SK-N-SH treated with all-trans-retinoic acid at 6 μM for 48 hours (cell line): ENCODE measurements around the gene MZB1.

Experiments used
- BACH2 ChIP-seq: fragments of 250-450 bp; sonication (Bioruptor Pico); IDR thresholded peaks from 2 replicates; pipeline ENCODE4 v1.9.0; 2021; ENCODE audit warnings: mild to moderate bottlenecking, borderline replicate concordance
- ISL1 ChIP-seq: fragments of 250-450 bp; sonication (Bioruptor Pico); IDR thresholded peaks from 2 replicates; pipeline ENCODE4 v2.1.2; 2022; ENCODE audit warnings: mild to moderate bottlenecking, moderate library complexity
- RARB ChIP-seq: fragments of 250-450 bp; sonication (Bioruptor Pico); IDR thresholded peaks from 2 replicates; pipeline ENCODE4 v1.8.0; 2021; ENCODE audit warnings: mild to moderate bottlenecking, moderate library complexity
- TOX ChIP-seq: fragments of 250-450 bp; sonication (Bioruptor Pico); IDR thresholded peaks from 2 replicates; pipeline ENCODE4 v1.8.0; 2021; ENCODE audit warnings: mild to moderate bottlenecking, moderate library complexity, borderline replicate concordance
- ZFP30 ChIP-seq: fragments of 450-650 bp; formaldehyde crosslinking; IDR thresholded peaks from 2 replicates; pipeline ENCODE4 v1.5.0; 2022; ENCODE audit warnings: mild to moderate bottlenecking, moderate library complexity

DNA sequence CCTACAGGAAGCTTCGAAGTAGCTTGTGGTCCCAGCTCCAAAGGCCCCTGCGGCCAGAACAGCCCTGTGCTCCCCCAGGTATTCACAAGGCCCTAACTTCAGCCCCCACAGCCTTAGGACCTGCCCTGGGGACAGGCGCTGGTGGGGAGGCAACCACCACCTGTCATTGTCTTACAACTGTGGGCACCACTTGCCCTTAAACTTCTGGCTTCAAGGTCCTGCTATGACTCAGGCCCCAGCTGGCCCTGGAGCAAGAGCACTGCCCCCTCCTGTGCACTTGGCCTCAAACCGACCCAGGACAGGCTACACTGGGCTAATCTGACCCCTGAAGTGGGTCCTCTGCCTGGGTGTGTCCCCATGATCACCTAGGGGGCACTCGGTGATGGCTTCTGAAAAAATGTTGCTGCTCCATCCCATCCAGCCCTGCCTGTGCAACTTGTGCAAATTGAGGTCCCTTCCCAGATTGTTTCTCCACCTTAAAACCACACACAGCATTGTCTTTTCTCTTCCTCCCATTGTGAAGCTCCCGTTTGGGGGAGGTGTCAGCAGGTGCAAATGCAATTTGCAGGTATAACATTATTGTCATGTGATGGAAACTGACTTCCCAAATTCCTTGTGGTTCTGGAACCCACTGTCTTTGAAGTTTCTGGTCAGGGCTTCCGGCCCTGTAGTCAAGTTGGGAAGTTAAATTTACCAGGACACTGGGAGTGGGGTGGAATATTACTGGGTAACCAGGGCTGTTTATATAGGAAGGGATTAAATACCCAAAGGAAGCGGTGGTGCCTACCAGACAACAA lies 6.3 kb upstream of the MZB1 start:
- TF ChIP-seq ZFP30 (no peak), RARB (no peak), ISL1 (no peak), BACH2 (no peak), TOX (no peak)
